Caco-2 (cell line): ENCODE results near the gene ADAMTS2. TPM values are rescaled to one million over a fixed set of nuclear protein-coding genes. Genes with fewer than 3 reads are reported as not detected.

Experiments used
- BruUV-seq: library from RNA; stranded (reverse); fragments of 400-500 nt; replicated peaks from 2 replicates; lab custom pipeline; 2021; lab: Mats Ljungman, UMichigan
- CTCF ChIA-PET: fragments of 300-600 bp; sonication (Branson Sonifier 250); formaldehyde crosslinking; loops from one replicate; lab custom pipeline; 2022; ENCODE audit warnings: antibody characterized with exemption; lab: Charles Lee
- POLR2A ChIA-PET: fragments of 300-600 bp; sonication (Branson Sonifier 250); formaldehyde crosslinking; loops from one replicate; lab custom pipeline; 2022; ENCODE audit warnings: antibody characterized with exemption; lab: Charles Lee
- DNase-seq, 2 experiments: peaks; one replicate each; pipeline versions ENCODE4 v3.0.0 to v3.0.0-alpha.2; 2020 to 2022
- H3K27me3 ChIP-seq: replicated peaks from 2 replicates; pipeline ENCODE4 v1.6.0; 2011; ENCODE audit warnings: low read length; ENCODE audit not compliant: control insufficient read depth, insufficient read depth
- H3K36me3 ChIP-seq: 2 replicates; pipeline ENCODE4 v1.5.1; 2011; ENCODE audit warnings: low read length; ENCODE audit not compliant: control insufficient read depth, insufficient read depth
- H3K4me1 ChIP-seq: fragments of 250-450 bp; sonication (Bioruptor Pico); 2 replicates; pipeline ENCODE4 v1.5.1; 2020; ENCODE audit warnings: mild to moderate bottlenecking
- H3K4me3 ChIP-seq: 2 replicates; pipeline ENCODE4 v1.5.1; 2011; ENCODE audit warnings: low read depth, mild to moderate bottlenecking, control low read depth, low read length
- H3K9me3 ChIP-seq: fragments of 250-450 bp; sonication (Bioruptor Pico); 2 replicates; pipeline ENCODE4 v1.5.1; 2020; ENCODE audit warnings: mild to moderate bottlenecking, moderate library complexity
- H3K27ac Mint-ChIP-seq: one replicate; pipeline ENCODE4 v1.8.0; 2022; ENCODE audit warnings: mixed read lengths; ENCODE audit not compliant: unreplicated experiment
- H3K27me3 Mint-ChIP-seq: one replicate; pipeline ENCODE4 v1.8.0; 2022; ENCODE audit warnings: mixed read lengths; ENCODE audit not compliant: insufficient read depth, unreplicated experiment
- H3K36me3 Mint-ChIP-seq: one replicate; pipeline ENCODE4 v1.8.0; 2022; ENCODE audit warnings: mild to moderate bottlenecking, mixed read lengths; ENCODE audit not compliant: insufficient read depth, unreplicated experiment
- H3K4me1 Mint-ChIP-seq: one replicate; pipeline ENCODE4 v1.8.0; 2022; ENCODE audit warnings: low read depth, mixed read lengths; ENCODE audit not compliant: unreplicated experiment
- H3K4me3 Mint-ChIP-seq: one replicate; pipeline ENCODE4 v1.8.0; 2022; ENCODE audit warnings: mild to moderate bottlenecking, moderate library complexity, mixed read lengths; ENCODE audit not compliant: unreplicated experiment
- H3K9me3 Mint-ChIP-seq: one replicate; pipeline ENCODE4 v1.8.0; 2022; ENCODE audit warnings: mixed read lengths; ENCODE audit not compliant: unreplicated experiment
- intact Hi-C: fragments of 100-400 bp; cut with micrococcal nuclease; formaldehyde crosslinking; loops from one replicate; pipeline ENCODE4 v1.10.0; 2022; ENCODE audit not compliant: unreplicated experiment
- total RNA-seq: library from RNA; stranded (reverse); gene quantifications from 2 replicates; pipeline ENCODE4 v1.2.3, GENCODE V29; 2022
- TF ChIP-seq, protein P1 (sequence below), 2 experiments: fragments of 200-600 bp in 1 of 2; IDR thresholded peaks; 1 replicate in 1 of 2; 2 replicates in 1 of 2; pipeline versions ENCODE4 v1.5.1 to v1.8.0; 2011 to 2022; ENCODE audit warnings: antibody characterized with exemption in 1 of 2, control low read depth in 1 of 2, inconsistent platforms in 1 of 2, low read depth in 1 of 2, low read length in 1 of 2, mild to moderate bottlenecking in 1 of 2, moderate library complexity in 1 of 2; ENCODE audit not compliant: insufficient read depth in 1 of 2, severe bottlenecking in 1 of 2, unreplicated experiment in 1 of 2

The ADAMTS2 gene
- total RNA-seq, 1 experiment from 2014 or later = 0.05 TPM

DNA sequence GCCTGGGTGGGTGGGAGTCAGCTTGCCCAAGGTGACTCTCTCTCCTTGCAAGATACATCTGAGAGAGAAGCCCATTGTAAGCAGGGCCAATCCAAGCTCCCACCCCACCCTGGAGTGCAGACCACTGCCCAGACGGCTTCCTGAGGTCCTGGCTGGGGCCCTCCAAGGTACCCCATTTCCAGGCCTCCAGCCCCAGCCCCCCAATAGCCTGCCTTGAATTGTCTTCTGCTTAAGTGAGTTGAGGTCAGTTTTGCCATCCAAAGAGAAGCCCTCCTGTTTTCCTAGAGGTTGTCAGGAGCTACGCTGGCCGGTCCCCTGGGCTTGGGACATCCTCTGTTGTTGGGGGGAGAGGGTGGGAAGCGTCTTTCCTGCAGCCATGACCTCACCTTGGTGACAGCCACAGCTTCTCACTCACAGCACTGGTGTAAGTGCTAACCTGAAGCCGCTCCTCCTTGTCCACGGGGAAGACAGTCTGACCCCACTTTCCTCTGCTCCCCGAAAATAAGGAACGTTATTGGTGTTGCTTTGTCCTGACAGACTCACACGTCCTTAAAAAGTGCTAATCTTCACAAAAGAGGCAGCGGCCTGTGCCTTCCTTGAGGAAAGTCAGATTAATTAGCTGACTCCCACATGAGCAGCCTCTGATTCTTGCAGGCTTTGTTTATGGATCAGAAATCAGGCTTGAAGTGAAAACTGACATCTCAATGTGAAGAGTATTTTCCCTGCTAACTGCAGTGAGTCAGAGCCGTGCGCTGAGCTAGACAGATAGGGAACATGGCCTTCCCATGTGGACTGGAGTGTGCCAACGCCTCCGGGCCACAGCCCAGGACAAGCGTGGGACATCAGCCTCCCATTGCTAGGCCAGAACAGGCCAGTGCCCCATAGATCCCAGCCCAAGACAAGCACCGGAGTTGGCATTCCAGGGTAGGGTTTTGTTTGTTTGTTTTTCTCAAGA is 52.3 kb downstream of the ADAMTS2 start:
- Histone ChIP-seq H3K36me3 (no peaks in the 10 kb centered on the region), H3K27me3 (no peaks in the 10 kb centered on the region), H3K4me3 (no peak overlapping the region), H3K9me3 (no peaks in the 10 kb centered on the region), H3K4me1 (no peaks in the 10 kb centered on the region)
- H3K4me3 Mint-ChIP-seq = no peak overlapping the region
- peak in 1 of 2 experiments; percentile 16 for DNase-seq
- H3K27me3 Mint-ChIP-seq = peaks cover 3% of the 10 kb centered on the region
- TF ChIP-seq, protein P1, sequence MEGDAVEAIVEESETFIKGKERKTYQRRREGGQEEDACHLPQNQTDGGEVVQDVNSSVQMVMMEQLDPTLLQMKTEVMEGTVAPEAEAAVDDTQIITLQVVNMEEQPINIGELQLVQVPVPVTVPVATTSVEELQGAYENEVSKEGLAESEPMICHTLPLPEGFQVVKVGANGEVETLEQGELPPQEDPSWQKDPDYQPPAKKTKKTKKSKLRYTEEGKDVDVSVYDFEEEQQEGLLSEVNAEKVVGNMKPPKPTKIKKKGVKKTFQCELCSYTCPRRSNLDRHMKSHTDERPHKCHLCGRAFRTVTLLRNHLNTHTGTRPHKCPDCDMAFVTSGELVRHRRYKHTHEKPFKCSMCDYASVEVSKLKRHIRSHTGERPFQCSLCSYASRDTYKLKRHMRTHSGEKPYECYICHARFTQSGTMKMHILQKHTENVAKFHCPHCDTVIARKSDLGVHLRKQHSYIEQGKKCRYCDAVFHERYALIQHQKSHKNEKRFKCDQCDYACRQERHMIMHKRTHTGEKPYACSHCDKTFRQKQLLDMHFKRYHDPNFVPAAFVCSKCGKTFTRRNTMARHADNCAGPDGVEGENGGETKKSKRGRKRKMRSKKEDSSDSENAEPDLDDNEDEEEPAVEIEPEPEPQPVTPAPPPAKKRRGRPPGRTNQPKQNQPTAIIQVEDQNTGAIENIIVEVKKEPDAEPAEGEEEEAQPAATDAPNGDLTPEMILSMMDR (IDR thresholded peaks at IDR 0.05; ENCODE audit: insufficient read depth in 1 of 2, low read depth in 1 of 2, low read length in 1 of 2, severe bottlenecking in 1 of 2, unreplicated experiment in 1 of 2) = no peak
- ChIA-PET CTCF (no interaction called here), POLR2A (no interaction called here)
- intact Hi-C loops = no loop called here
- H3K9me3 Mint-ChIP-seq = peaks cover 1% of the 10 kb centered on the region
- no peak overlapping the region for H3K27ac Mint-ChIP-seq
- no TSS peak for BruUV-seq
- H3K4me1 Mint-ChIP-seq = no peaks in the 10 kb centered on the region
- H3K36me3 Mint-ChIP-seq = peaks cover 5% of the 10 kb centered on the region

GRCh38 chr5:179292202-179292601 is 53.1 kb downstream of the ADAMTS2 start:
- peaks cover 5% of the 10 kb centered on the region for H3K36me3 Mint-ChIP-seq
- H3K27ac Mint-ChIP-seq = no peak overlapping the region
- ChIA-PET CTCF (no interaction called here), POLR2A (no interaction called here)
- no peaks in the 10 kb centered on the region for H3K4me1 Mint-ChIP-seq
- H3K4me3 Mint-ChIP-seq = no peak overlapping the region
- Histone ChIP-seq H3K27me3 (no peaks in the 10 kb centered on the region), H3K4me3 (no peak overlapping the region), H3K4me1 (no peaks in the 10 kb centered on the region), H3K9me3 (no peaks in the 10 kb centered on the region), H3K36me3 (no peaks in the 10 kb centered on the region)
- DNase-seq = no peak
- no TSS peak for BruUV-seq
- H3K9me3 Mint-ChIP-seq = no peaks in the 10 kb centered on the region
- peaks cover 3% of the 10 kb centered on the region for H3K27me3 Mint-ChIP-seq
- intact Hi-C loops = no loop called here
- TF ChIP-seq, protein P1 (IDR thresholded peaks at IDR 0.05; ENCODE audit: insufficient read depth in 1 of 2, low read depth in 1 of 2, low read length in 1 of 2, severe bottlenecking in 1 of 2, unreplicated experiment in 1 of 2) = no peak

- Histone ChIP-seq H3K4me3 (no peak overlapping the region), H3K27me3 (no peaks in the 10 kb centered on the region), H3K36me3 (no peaks in the 10 kb centered on the region), H3K4me1 (no peaks in the 10 kb centered on the region), H3K9me3 (no peaks in the 10 kb centered on the region)
- CTCF ChIA-PET = no interaction called here
- no peaks in the 10 kb centered on the region for H3K9me3 Mint-ChIP-seq
- H3K36me3 Mint-ChIP-seq = no peaks in the 10 kb centered on the region
- peaks cover 2% of the 10 kb centered on the region for H3K27me3 Mint-ChIP-seq
- intact Hi-C loops = no loop called here
- TF ChIP-seq, protein P1 (IDR thresholded peaks at IDR 0.05; ENCODE audit: insufficient read depth in 1 of 2, low read depth in 1 of 2, low read length in 1 of 2, severe bottlenecking in 1 of 2, unreplicated experiment in 1 of 2) = no peak
- DNase-seq = peak in 1 of 2 experiments; percentile 25
- BruUV-seq = no TSS peak
- POLR2A ChIA-PET = no interaction called here
- H3K4me3 Mint-ChIP-seq = no peak overlapping the region
- H3K27ac Mint-ChIP-seq = no peak overlapping the region
- no peaks in the 10 kb centered on the region for H3K4me1 Mint-ChIP-seq
Measured at GRCh38 chr5:179290681-179291540, 54.4 kb downstream of the ADAMTS2 start.
